ENCODE results near the gene SNUPN. TPM values are rescaled to one million over a fixed set of nuclear protein-coding genes. Genes with fewer than 3 reads are reported as not detected.
A peak's percentile ranks its signal among the peaks of the same experiment; 100 is the strongest.

The SNUPN gene
- total RNA-seq, 4 donors from 2014 or later: 2.0 to 35.8 (median 29.1) TPM

DNA sequence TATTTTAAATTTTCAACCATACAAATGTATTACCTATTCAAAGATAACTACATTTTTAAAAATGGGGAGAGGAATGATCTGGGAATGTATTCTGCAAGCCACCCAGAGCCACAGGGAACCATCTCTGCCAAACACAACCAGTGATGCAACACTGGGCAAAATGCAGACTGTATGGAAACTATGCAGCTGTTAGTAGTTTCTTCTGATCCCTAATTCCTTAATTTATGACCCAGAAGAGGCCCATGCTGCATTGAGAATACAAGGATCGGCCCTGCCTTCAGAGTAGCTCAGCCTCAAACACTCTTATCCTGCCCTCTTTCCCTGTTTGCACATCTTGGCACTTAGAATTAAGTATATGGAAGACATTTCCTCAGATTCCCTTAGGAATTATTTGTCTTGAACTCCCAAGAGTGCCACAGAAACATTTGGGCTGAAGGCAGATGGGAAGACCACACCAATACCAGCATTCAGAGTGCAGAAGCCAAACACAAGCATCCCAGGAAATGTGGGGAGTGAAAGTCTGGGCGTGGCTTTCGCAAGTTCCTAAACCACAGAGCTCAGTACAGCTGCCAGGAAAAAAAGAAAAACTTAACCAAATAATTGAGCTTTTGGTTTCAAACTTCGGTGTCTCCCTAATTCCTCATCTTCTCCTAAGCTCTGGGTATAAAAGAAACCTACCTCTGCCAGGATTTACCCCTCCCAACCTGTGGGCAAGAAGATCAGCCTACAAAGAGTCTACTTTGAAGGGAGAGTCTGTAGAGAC, 5.3 kb downstream of the SNUPN start:
- Histone ChIP-seq H3K4me1 (peaks cover 4 to 7% of the 10 kb centered on the region in 2 donors), H3K9me3 (no peaks in the 10 kb centered on the region), H3K27me3 (no peaks in the 10 kb centered on the region), H3K27ac (peak overlapping the region; percentile 70 to 73), H3K36me3 (no peaks in the 10 kb centered on the region), H3K4me3 (no peak overlapping the region)
- TF ChIP-seq, protein P1, sequence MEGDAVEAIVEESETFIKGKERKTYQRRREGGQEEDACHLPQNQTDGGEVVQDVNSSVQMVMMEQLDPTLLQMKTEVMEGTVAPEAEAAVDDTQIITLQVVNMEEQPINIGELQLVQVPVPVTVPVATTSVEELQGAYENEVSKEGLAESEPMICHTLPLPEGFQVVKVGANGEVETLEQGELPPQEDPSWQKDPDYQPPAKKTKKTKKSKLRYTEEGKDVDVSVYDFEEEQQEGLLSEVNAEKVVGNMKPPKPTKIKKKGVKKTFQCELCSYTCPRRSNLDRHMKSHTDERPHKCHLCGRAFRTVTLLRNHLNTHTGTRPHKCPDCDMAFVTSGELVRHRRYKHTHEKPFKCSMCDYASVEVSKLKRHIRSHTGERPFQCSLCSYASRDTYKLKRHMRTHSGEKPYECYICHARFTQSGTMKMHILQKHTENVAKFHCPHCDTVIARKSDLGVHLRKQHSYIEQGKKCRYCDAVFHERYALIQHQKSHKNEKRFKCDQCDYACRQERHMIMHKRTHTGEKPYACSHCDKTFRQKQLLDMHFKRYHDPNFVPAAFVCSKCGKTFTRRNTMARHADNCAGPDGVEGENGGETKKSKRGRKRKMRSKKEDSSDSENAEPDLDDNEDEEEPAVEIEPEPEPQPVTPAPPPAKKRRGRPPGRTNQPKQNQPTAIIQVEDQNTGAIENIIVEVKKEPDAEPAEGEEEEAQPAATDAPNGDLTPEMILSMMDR (IDR thresholded peaks at IDR 0.05): no peak
- no peak for TF ChIP-seq POLR2A (IDR thresholded peaks at IDR 0.05)
- peak; percentile 36 to 48 for DNase-seq
- intact Hi-C loops (cut with DNase I; ENCODE audit: low total_unique reads): loop anchor here (10.0 kb wide), 1 partner anchor 255 kb away; the partner anchor contains the start of gene MAN2C1

DNA sequence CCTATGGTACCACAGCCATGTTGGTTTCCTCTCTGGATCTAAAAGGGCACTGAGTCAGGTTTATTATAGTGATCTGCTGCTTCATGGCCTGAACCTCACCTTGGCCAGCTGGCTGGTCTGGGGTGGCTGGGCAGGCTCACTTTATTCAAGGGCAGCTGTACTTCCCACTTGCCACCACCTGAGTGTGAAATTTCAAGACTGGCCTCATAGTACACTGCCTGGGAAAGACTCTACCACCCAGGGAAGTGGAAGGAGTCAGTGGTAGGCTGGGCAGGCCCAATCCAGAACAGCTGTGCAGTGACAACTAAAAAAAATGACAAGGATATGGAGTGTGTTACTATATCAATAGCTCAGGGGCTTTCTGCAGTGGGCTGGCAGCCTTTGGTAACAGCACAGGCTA, 8.8 kb downstream of the SNUPN start:
- intact Hi-C loops (cut with DNase I; ENCODE audit: low total_unique reads): no loop called here
- Histone ChIP-seq H3K9me3 (no peaks in the 10 kb centered on the region), H3K27ac (no peak overlapping the region), H3K27me3 (no peaks in the 10 kb centered on the region), H3K4me3 (no peak overlapping the region), H3K36me3 (no peaks in the 10 kb centered on the region), H3K4me1 (peaks cover 4 to 7% of the 10 kb centered on the region in 2 donors)
- no peak for DNase-seq
- no peak for TF ChIP-seq POLR2A (IDR thresholded peaks at IDR 0.05)
- TF ChIP-seq, protein P1 (IDR thresholded peaks at IDR 0.05): no peak

DNA sequence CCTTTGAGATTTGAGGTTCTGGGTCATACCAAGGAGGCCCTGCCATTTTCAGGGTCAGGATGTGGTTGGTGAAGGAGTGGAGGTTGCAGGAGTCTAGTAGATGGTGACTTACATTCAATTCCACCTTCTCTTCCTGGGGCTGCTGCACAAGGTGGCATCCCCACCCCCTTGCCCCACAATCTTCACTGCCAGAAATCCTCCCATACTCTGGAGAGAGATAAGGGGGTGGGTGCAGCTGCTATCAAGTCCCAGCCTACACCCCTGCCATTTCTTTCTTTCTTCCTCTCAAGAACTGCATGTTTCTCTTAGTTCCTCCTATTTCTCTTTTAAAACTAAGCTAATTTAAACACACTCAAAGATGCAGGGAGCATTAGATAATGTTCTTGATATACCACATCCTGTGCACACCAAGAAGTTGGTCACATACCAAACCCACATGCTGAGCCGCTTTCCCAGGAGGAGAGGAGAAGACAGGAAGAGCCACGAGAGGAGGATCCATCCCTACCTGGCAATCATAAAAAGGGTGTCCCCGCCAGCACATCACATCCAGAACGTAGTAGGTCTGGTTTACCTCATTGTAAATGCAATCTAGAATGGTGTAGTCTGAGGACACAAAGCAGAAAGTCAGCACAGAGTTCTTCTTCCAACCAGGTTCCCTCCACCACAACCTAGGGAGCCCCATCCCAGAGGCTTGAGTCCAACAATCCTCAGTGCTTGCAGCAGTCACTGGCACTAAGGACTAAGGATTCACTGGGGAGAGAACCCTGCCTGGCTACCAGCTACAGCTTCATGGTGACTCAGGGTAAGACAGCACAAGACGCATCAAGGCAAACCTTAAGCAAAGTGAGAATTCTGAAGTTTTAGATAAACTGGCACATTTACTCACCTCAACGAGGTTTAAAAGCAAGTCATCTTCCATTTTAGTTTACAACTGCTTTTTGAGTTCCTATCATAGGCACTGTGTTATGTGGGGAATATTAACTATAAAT, 18.5 kb downstream of the SNUPN start:
- no peak for DNase-seq
- intact Hi-C loops (cut with DNase I; ENCODE audit: low total_unique reads): no loop called here
- H3K27me3 ChIP-seq: no peaks in the 10 kb centered on the region
- no peak overlapping the region for H3K4me3 ChIP-seq
- no peaks in the 10 kb centered on the region for H3K36me3 ChIP-seq
- no peaks in the 10 kb centered on the region for H3K4me1 ChIP-seq
- no peaks in the 10 kb centered on the region for H3K9me3 ChIP-seq
- TF ChIP-seq, protein P1 (IDR thresholded peaks at IDR 0.05): no peak
- no peak for TF ChIP-seq POLR2A (IDR thresholded peaks at IDR 0.05)
- H3K27ac ChIP-seq: no peak overlapping the region

DNA sequence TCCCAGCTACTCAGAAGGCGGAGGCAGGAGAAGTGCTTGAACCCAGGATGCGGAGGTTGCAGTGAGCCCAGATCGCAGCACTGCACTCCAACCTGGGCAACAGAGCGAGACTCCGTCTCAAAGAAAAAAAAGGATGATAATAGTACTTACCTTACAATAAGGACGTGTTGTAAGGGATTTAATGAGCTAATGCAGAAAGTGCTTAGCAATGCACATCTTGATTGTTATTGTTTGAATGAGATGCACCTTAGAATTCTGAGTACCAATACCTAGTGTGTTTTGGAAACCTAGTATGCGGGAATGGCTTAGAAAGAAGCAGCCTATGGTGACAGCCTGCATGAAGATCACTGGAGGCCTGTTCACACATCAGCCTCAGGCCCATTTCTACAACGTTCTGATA, 19.5 kb downstream of the SNUPN start:
- Histone ChIP-seq H3K27ac (no peak overlapping the region), H3K4me1 (no peaks in the 10 kb centered on the region), H3K4me3 (no peak overlapping the region), H3K27me3 (no peaks in the 10 kb centered on the region), H3K9me3 (no peaks in the 10 kb centered on the region), H3K36me3 (no peaks in the 10 kb centered on the region)
- intact Hi-C loops (cut with DNase I; ENCODE audit: low total_unique reads): no loop called here
- TF ChIP-seq, protein P1 (IDR thresholded peaks at IDR 0.05): no peak
- TF ChIP-seq POLR2A (IDR thresholded peaks at IDR 0.05): no peak
- DNase-seq: no peak

Data from uterus (tissue), 4 donors.